Esophagus muscularis mucosa (tissue), 4 donors: ENCODE data around the gene PRTN3. TPM values are rescaled to one million over a fixed set of nuclear protein-coding genes. Genes with fewer than 3 reads are reported as not detected.
"Not testable (repeated sequence)": the region's sequence is repeated elsewhere in the genome, so short reads cannot be mapped to it uniquely, and the experiment has no call there.

ENCODE experiments used
- DNase-seq: peaks from one replicate; pipeline ENCODE4 v3.0.0-alpha.2; 2017; ENCODE audit errors: extremely low spot score
- H3K27ac ChIP-seq, 4 donors: fragments of 200-600 bp; sonication (generic); replicated peaks in 1 of 4; 1 replicate in 3 of 4; 2 replicates in 1 of 4; pipeline ENCODE4 v1.5.1; 2016 to 2019; ENCODE audit warnings: mild to moderate bottlenecking in 1 of 4
- H3K27me3 ChIP-seq, 4 donors: fragments of 200-600 bp; sonication (generic); one replicate each; pipeline versions ENCODE4 v1.5.1 to v1.6.0; 2016 to 2019
- H3K36me3 ChIP-seq, 4 donors: fragments of 200-600 bp; sonication (generic); one replicate each; pipeline ENCODE4 v1.5.1; 2016 to 2019
- H3K4me1 ChIP-seq, 4 donors: fragments of 200-600 bp; sonication (generic); one replicate each; pipeline ENCODE4 v1.5.1; 2016 to 2019
- H3K4me3 ChIP-seq, 4 donors: fragments of 200-600 bp; sonication (generic); 1 replicate in 2 of 4; 2 replicates in 2 of 4; pipeline ENCODE4 v1.5.1; 2016 to 2019; ENCODE audit warnings: mild to moderate bottlenecking in 4 of 4, moderate library complexity in 1 of 4
- H3K9me3 ChIP-seq, 4 donors: fragments of 200-600 bp; sonication (generic); 1 replicate in 3 of 4; 2 replicates in 1 of 4; pipeline ENCODE4 v1.5.1; 2016 to 2019
- CTCF ChIP-seq, 3 experiments: fragments of 200-600 bp in 2 of 3; fragments of 450-650 bp in 1 of 3; sonication (generic) in 2 of 3; IDR thresholded peaks; one replicate each; pipeline ENCODE4 v1.5.1; 2017 to 2019; ENCODE audit warnings: antibody characterized with exemption in 3 of 3, mild to moderate bottlenecking in 2 of 3, moderate library complexity in 1 of 3
- EP300 ChIP-seq: sonication (generic); formaldehyde crosslinking; IDR thresholded peaks from one replicate; pipeline ENCODE4 v1.6.1; 2017; ENCODE audit warnings: antibody characterized with exemption
- POLR2A ChIP-seq: fragments of 450-650 bp; IDR thresholded peaks from one replicate; pipeline ENCODE4 v1.6.1; 2017; ENCODE audit warnings: antibody characterized with exemption, moderate library complexity, mild to moderate bottlenecking, low read depth
- POLR2AphosphoS5 ChIP-seq, 2 donors: sonication (generic); formaldehyde crosslinking; IDR thresholded peaks; one replicate each; pipeline ENCODE4 v1.6.1; 2017; ENCODE audit warnings: antibody characterized with exemption in 2 of 2
- WGBS: methylation state at CpG from one replicate; pipeline ENCODE4 v1.1.5; 2018; 5-methylcytosine and 5-hydroxymethylcytosine counted together
- intact Hi-C: fragments of 100-400 bp; cut with DNase I; formaldehyde crosslinking; loops from one replicate; pipeline ENCODE4 v1.15.1; 2023
- total RNA-seq, 4 donors: library from RNA; depleted of rRNA; stranded (reverse); fragments of >200 nt; gene quantifications; one replicate each; pipeline versions ENCODE4 v1.1.0 to v1.2.1, GENCODE V29; 2016

The PRTN3 gene
- total RNA-seq, 4 donors from 2014 or later = 1.2 TPM; not detected in 3

GRCh38 chr19:853014-853585 is 12.3 kb downstream of the PRTN3 start:
- WGBS = 40% methylated on average over 9 of the region's 67 CpGs
- TF ChIP-seq POLR2A = no peak
- TF ChIP-seq CTCF (IDR thresholded peaks at IDR 0.05) = no peak
- no peak for TF ChIP-seq POLR2AphosphoS5 (IDR thresholded peaks at IDR 0.05)
- TF ChIP-seq EP300 = no peak
- no peak for DNase-seq
- Histone ChIP-seq H3K27ac (no peak overlapping the region), H3K4me3 (peak overlapping the region in 1 of 4 donors; percentile 18), H3K4me1 (peaks cover 9 to 37% (median 36%) of the 10 kb centered on the region in 4 donors), H3K27me3 (peaks cover 0 to 64% (median 12%) of the 10 kb centered on the region in 4 donors), H3K9me3 (no peaks in the 10 kb centered on the region), H3K36me3 (no peaks in the 10 kb centered on the region)
- intact Hi-C loops = no loop called here

GRCh38 chr19:853614-854220 is 12.9 kb downstream of the PRTN3 start:
- H3K36me3 ChIP-seq, DNase-seq, intact Hi-C loops, H3K27ac ChIP-seq, H3K4me3 ChIP-seq, H3K9me3 ChIP-seq: not testable (repeated sequence)
- 93% methylated on average over 8 of the region's 17 CpGs for WGBS
- peaks cover 0 to 65% (median 15%) of the 10 kb centered on the region in 4 donors for H3K27me3 ChIP-seq
- peaks cover 9 to 31% (median 30%) of the 10 kb centered on the region in 4 donors for H3K4me1 ChIP-seq

- peaks cover 9 to 32% (median 28%) of the 10 kb centered on the region in 4 donors for H3K4me1 ChIP-seq
- intact Hi-C loops = no loop called here
- no peaks in the 10 kb centered on the region for H3K36me3 ChIP-seq
- H3K27me3 ChIP-seq = peaks cover 0 to 73% (median 21%) of the 10 kb centered on the region in 4 donors
- no peak overlapping the region for H3K4me3 ChIP-seq
- no peak for DNase-seq
- H3K27ac ChIP-seq = no peak overlapping the region
- no peaks in the 10 kb centered on the region for H3K9me3 ChIP-seq
- WGBS = 78% methylated on average over 6 of the region's 6 CpGs
- no peak for TF ChIP-seq POLR2AphosphoS5 (IDR thresholded peaks at IDR 0.05)
- TF ChIP-seq POLR2A = no peak
- TF ChIP-seq CTCF (IDR thresholded peaks at IDR 0.05) = no peak
- no peak for TF ChIP-seq EP300
Observed at GRCh38 chr19:854549-854948, 13.8 kb downstream of the PRTN3 start.

- Histone ChIP-seq H3K27me3 (peaks cover 0 to 79% (median 27%) of the 10 kb centered on the region in 4 donors), H3K4me1 (peaks cover 9 to 36% (median 30%) of the 10 kb centered on the region in 4 donors), H3K9me3 (no peaks in the 10 kb centered on the region), H3K36me3 (no peaks in the 10 kb centered on the region), H3K4me3 (no peak overlapping the region), H3K27ac (no peak overlapping the region)
- 90% methylated on average over 7 of the region's 12 CpGs for WGBS
- DNase-seq = no peak
- intact Hi-C loops = no loop called here
- TF ChIP-seq POLR2A = no peak
- TF ChIP-seq CTCF (IDR thresholded peaks at IDR 0.05) = no peak
- TF ChIP-seq EP300 = no peak
- no peak for TF ChIP-seq POLR2AphosphoS5 (IDR thresholded peaks at IDR 0.05)
Observed at GRCh38 chr19:855142-855541, 14.3 kb downstream of the PRTN3 start.

- no peak overlapping the region for H3K27ac ChIP-seq
- no peak for TF ChIP-seq CTCF (IDR thresholded peaks at IDR 0.05)
- no peak for TF ChIP-seq POLR2A
- no peak for TF ChIP-seq POLR2AphosphoS5 (IDR thresholded peaks at IDR 0.05)
- TF ChIP-seq EP300 = no peak
- H3K36me3 ChIP-seq = no peaks in the 10 kb centered on the region
- 73% methylated on average over 27 of the region's 40 CpGs for WGBS
- H3K9me3 ChIP-seq = no peaks in the 10 kb centered on the region
- H3K4me3 ChIP-seq = no peak overlapping the region
- H3K4me1 ChIP-seq = peaks cover 11 to 36% (median 30%) of the 10 kb centered on the region in 4 donors
- H3K27me3 ChIP-seq = peaks cover 0 to 84% (median 31%) of the 10 kb centered on the region in 4 donors
- intact Hi-C loops = no loop called here
- DNase-seq = no peak
Observed at GRCh38 chr19:855566-856120, 14.8 kb downstream of the PRTN3 start.
